ENCODE measurements around the gene LCE3E. TPM values are rescaled to one million over a fixed set of nuclear protein-coding genes. Genes with fewer than 3 reads are reported as not detected.
"Not testable (repeated sequence)": the region's sequence is repeated elsewhere in the genome, so short reads cannot be mapped to it uniquely, and the experiment has no call there.

Gene LCE3E, protein sequence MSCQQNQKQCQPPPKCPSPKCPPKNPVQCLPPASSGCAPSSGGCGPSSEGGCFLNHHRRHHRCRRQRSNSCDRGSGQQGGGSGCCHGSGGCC
- polyA plus RNA-seq (ENCODE audit: insufficient read length in 3 of 3) = not detected

- no peak for DNase-seq (ENCODE audit: low read depth in 3 of 3, low spot score in 2 of 3)
Measured at GRCh38 chr1:152566681-152567080, at the start of gene LCE3E. TSS of gene LCE3E (minus strand) at chr1:152566780. CDS start at chr1:152566208, 572 bp downstream.

DNA sequence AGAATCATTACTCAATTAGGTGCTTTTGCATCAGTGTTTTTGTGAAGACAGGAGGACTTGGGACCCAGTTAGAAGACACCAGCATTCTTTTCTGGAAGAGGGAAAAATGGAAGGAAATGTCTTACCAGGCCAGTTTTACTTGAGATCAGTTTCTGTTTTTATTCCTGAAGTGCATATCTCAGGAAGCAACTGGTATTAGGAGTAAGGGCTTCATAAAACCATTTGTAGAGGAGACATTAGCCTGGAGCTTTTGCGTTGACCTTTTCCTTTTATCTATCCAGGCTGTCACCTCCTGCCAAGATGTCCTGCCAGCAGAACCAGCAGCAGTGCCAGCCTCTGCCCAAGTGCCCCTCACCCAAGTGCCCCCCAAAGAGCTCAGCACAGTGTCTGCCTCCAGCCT lies 46.9 kb upstream of the LCE3E start, which contains the start of gene LCE3B:
Gene LCE3B, plus strand, starts transcription at position 301 of the 400 bp plus-strand sequence. Its CDS starts 0 bp downstream, at position 301.
- DNase-seq (ENCODE audit: low read depth in 3 of 3, low spot score in 2 of 3) = no peak

DNA sequence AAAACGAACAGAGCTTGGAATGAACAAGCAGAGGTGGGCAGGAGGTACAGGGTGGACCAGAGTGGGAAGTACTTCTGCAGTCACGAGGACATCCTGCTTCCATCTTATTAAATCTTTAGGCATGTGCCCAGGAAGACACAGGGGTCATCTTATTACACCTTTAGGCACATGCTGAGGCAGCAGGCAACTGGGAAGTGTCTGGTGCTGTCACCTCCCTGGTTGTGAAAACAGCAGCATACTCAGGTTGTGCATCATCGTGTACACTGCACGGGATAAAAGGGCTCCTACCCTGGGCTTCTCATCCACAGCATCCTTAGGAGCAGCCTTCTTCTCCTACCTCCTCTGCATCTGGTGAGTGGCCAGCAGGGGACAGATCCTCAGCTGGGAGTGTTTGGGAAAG lies 33.4 kb upstream of the LCE3E start, which contains the start of gene LCE3C:
Gene LCE3C, plus strand, starts transcription at position 301 of the 400 bp plus-strand sequence. CDS start 498 bp downstream, outside the sequence.
- DNase-seq (ENCODE audit: low read depth in 3 of 3, low spot score in 2 of 3) = no peak

GRCh38 chr1:152596986-152597385 lies 30.4 kb upstream of the LCE3E start:
- DNase-seq (ENCODE audit: low read depth in 3 of 3, low spot score in 2 of 3) = no peak

GRCh38 chr1:152585586-152585985 lies 19.0 kb upstream of the LCE3E start:
- DNase-seq (ENCODE audit: low read depth in 3 of 3, low spot score in 2 of 3) = no peak

DNA sequence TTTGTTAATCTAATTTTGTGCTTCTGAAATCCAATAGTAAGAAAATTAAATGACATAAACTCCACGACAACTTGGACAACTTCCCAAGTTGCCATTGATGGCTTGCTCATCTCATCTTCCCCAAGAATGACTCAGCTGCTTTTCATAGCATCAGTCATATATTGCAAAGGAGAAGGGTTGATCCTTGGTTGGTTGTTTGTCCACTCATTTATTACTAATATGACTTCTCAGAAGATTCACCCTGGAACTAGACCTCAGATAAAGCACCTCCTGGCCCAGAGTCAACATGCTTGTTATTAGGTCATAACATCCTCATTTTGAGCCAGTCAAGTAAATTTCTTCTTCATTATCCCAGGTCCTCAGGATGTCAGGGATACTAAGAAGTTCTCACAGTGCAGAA lies 16.1 kb upstream of the LCE3E start:
- no peak for DNase-seq (ENCODE audit: low read depth in 3 of 3, low spot score in 2 of 3)

- DNase-seq (ENCODE audit: low read depth in 3 of 3, low spot score in 2 of 3) = no peak
Measured at GRCh38 chr1:152580433-152580832, 13.9 kb upstream of the LCE3E start, which contains the start of gene LCE3D. TSS of gene LCE3D (minus strand) at chr1:152580516. CDS start at chr1:152579936, 580 bp downstream.

DNA sequence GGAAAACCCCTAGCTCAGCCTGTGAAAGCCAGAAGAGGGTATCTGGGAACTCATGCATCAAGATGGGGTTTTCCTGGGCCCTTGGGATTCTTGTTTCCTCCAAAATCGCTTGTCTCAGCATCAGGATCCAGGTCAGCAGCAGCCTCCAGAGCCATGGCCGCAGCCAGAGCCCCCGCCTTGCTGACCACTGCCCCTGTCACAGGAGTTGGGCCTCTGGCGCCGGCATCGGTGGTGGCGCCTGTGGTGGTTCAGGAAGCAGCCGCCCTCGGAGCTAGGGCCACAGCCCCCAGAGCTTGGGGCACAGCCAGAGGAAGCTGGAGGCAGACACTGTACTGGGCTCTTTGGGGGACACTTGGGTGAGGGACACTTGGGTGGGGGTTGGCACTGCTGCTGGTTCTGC lies 12.9 kb upstream of the LCE3E start:
- DNase-seq (ENCODE audit: low read depth in 3 of 3, low spot score in 2 of 3) = not testable (repeated sequence)

GRCh38 chr1:152577168-152577567 lies 10.6 kb upstream of the LCE3E start:
- DNase-seq (ENCODE audit: low read depth in 3 of 3, low spot score in 2 of 3) = no peak

GRCh38 chr1:152565535-152566215 lies 905 bp downstream of the LCE3E start:
- no peak for DNase-seq (ENCODE audit: low read depth in 3 of 3, low spot score in 2 of 3)

DNA sequence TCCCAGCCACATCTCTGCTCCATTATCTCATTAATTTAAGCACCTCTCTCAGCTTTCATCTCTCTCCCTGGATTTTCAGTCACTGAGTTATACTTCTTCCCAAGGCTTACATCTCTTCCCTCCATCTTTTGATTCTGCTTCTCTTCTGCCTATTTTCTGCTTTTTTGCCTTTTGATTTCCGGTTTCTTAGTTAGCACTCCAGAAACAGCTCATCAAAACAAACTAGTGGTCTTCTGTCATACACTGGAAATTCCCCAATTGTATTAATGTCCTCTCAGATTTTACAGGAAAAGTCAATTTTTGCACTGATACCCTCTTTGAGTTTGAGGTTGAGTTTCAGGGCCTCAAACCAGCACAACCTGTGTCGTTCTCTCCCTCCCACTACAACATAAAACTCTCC lies 1.5 kb downstream of the LCE3E start:
- DNase-seq (ENCODE audit: low read depth in 3 of 3, low spot score in 2 of 3) = no peak

GRCh38 chr1:152548358-152548757 lies 18.2 kb downstream of the LCE3E start:
- not testable (repeated sequence) for DNase-seq (ENCODE audit: low read depth in 3 of 3, low spot score in 2 of 3)

DNA sequence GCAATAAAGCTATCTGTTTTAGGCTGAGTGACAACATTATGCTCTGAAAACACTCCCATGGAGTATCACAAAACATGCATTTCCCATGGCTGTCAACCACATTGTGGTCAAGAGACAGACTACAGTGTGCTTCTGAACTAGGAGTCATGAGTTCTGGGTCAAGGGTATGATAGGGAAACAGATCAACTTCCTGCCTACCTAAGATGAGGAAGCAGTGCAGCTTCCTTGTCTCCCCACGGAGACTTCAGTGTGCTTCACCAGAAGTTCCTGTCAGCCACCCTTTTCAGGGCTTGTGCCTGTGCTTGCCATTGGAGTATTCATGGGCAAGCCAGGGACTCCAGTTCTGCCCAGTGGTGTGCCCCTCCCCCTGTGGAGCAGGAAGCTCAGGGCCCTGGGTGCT lies 19.9 kb downstream of the LCE3E start:
- no peak for DNase-seq (ENCODE audit: low read depth in 3 of 3, low spot score in 2 of 3)

- DNase-seq (ENCODE audit: low read depth in 3 of 3, low spot score in 2 of 3) = no peak
Measured at GRCh38 chr1:152543820-152544219, 22.8 kb downstream of the LCE3E start.

DNA sequence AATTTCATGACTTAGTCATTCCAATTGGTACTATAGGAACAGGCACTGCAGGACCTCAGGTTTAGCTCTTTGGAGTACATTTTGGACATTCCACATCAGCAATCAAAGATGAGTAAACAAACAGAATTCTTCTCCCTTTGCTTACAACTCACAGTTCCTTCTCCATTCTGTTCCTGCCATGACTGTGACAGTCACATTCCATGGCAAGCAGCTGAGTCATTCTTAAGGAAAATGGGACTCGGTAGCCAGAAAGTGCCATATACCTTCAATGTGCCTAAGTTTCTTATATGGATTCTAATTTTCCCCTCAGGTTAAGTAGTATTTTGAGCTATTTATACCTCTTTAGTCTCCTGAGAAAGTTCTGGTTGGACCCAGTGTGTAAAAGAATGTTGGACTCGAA lies 26.7 kb downstream of the LCE3E start:
- DNase-seq (ENCODE audit: low read depth in 3 of 3, low spot score in 2 of 3) = no peak

DNA sequence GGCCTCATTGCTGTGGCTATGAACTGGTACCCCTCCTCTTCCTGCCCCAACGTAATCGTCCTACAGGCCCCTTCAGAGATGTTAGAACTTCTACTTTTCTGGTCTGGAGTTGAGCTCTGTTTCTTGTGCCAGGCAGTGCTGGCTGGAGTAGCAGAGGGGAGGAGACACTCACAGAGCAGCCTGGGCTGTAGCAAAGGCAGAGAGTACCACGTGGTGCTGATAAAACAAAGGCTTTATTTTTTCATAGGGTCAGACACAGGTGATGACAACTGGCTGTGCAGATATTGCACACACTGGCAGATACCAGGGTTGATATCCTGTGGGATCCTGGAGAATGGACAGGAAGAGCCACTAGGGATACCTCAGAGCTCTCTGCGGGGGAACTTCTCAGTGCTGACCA lies 29.1 kb downstream of the LCE3E start:
- no peak for DNase-seq (ENCODE audit: low read depth in 3 of 3, low spot score in 2 of 3)

DNA sequence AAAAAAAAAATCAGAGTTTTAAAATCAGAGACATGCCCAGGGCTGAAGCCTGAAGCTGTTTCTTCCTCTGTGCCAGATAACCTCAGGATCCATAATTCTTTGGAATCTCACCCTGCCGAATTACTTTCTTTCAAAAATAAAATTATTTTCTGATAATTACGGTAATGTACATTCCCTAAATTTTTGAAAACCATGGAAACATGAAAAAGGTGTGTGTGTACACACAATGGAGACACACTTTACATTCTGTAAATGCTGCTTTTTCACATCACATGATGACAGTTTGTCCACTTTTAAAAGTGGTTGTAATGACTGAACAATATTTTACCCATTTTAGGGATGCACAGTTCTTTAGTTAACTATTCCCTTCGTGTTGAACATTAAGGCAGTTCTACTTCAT lies 30.8 kb downstream of the LCE3E start:
- no peak for DNase-seq (ENCODE audit: low read depth in 3 of 3, low spot score in 2 of 3)

- DNase-seq (ENCODE audit: low read depth in 3 of 3, low spot score in 2 of 3) = peak in 1 of 3 donors; percentile 21
Measured at GRCh38 chr1:152533327-152533938, 33.1 kb downstream of the LCE3E start.

- DNase-seq (ENCODE audit: low read depth in 3 of 3, low spot score in 2 of 3) = no peak
Measured at GRCh38 chr1:152525080-152525641, 41.4 kb downstream of the LCE3E start.

- DNase-seq (ENCODE audit: low read depth in 3 of 3, low spot score in 2 of 3) = no peak
Measured at GRCh38 chr1:152520561-152521090, 46.0 kb downstream of the LCE3E start.

DNA sequence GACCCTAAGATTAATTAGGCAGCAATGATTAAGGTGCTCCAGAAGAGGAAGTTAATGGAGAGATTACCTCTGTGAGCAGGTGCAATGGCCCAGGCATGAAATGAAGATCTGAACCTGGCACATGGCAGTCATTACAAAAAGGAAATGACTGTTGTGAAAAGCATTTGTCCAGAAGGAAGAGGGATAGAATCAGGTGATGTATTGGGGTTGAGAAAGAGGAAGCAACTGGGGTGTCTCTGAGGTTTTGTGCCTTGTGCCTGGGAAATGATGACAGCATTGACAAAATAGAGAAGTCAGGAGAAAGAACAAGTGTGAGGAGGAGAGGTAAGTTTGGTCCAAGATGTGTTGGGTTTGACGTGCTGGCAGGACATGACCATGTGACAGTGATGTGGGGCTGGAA lies 46.7 kb downstream of the LCE3E start:
- DNase-seq (ENCODE audit: low read depth in 3 of 3, low spot score in 2 of 3) = no peak

Data from right renal cortex interstitium (tissue), 3 donors.